ENCODE results near the gene RFX8.

GRCh38 chr2:101371636-101372035 is 103.3 kb downstream of the RFX8 start:
- TF ChIP-seq FOXA1 (IDR thresholded peaks at IDR 0.05) (no peak), ARNT (IDR thresholded peaks at IDR 0.05) (no peak), HDGF (IDR thresholded peaks at IDR 0.05; ENCODE audit: borderline replicate concordance) (no peak), SP1 (IDR thresholded peaks at IDR 0.05) (no peak)
